KG1 (cell line): Measurements from ENCODE around the gene MOB3A.
"Not testable (repeated sequence)": the region's sequence is repeated elsewhere in the genome, so short reads cannot be mapped to it uniquely, and the experiment has no call there.

Experiments used
- DNase-seq: peaks from one replicate; lab custom pipeline; 2025; lab: John Stamatoyannopoulos, UW

The MOB3A gene

DNA sequence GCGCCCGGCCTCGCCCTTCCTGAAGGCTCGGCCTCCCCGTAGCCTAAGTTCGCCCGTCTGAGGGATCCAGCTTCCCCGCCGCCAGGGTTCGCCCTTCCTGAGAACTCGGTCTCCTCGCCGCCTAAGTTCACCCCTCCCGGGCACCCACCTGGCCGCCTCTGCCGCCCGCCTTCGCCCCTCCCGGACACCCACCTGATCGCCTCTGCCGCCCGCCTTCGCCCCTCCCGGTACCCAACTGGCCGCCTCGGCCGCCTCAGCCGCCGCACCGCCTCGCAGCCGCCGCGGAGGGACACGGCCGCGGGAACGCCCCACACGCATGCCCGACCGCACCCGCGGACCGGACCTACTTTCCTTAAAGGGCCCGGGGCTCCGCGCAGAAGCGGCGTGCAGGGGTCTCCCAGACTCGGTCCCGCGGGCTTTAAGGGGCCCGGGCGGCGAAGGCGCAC, at the start of gene MOB3A:
Gene MOB3A (minus strand): TSS at position 293 of the 446 bp plus-strand sequence. CDS start 17,766 bp downstream, outside the sequence.
- peak; percentile 88 for DNase-seq

DNA sequence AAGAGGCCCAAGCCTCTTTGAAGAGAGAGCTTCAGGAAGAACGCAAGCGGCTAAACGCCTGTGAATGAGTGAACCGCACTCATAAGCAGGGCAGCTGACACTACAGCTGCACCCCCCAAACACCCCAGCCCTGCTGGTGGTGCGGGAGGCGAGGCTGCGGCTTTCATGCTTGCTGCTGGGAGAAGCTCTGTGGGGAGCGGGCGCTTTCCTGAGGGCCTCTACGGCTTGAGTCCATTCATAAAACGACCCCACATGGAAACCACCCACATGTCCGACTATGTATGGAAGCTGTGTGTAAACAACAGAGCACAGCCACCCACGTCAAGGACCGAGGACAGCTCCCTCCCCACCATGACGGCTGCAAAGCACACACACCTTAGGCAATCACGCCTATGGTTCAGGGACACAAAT, 49.7 kb upstream of the MOB3A start:
- no peak for DNase-seq

DNA sequence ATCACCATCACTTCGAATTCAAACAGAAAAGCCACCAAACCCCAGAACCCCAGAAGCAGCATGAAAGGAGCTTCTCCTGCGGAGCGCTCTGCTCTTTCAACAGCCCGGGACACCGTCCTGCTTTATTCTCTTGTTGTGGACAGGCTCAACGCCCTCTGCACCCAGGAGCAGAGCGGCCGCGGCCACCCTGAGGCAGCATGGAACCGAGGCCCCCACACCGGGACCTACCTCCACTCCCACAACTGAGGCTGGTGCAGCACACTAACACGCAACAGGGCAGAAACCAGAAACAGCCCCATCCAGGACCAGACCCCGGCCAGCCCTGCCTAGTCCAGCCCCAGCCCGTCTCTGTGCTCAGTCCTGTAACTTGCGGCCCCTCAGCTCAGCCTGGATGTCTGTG, 48.1 kb upstream of the MOB3A start:
- no peak for DNase-seq

DNA sequence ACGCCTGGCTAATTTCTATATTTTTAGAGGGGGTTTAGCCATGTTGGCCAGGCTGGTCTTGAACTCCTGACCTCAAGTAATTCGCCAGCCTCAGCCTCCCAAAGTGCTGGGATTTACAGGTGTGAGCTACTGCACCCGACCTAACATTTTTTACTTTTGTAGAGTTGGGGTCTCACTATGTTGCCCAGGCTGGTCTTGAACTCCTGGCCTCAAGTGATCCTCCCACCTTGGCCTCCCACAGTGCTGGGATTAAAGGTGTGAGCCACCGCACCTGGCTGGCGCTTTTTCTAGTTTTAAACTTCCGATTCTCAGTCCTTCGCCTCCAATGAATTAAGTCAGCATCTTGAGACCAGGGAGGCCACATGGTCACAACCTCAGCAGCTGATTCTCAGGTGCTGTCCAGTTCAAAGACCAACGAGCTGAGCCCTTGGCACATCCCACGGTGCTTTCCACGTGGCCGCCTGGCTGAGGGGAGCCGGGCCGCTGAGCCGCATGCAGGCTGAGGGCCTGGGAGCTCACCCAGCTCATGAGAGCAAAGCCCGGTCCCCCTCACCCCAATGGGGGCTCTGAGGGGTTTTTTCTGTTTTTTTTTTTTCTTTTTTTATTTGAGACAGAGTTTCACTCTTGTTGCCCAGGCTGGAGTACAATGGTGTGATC, 46.2 kb upstream of the MOB3A start:
- no peak for DNase-seq

DNA sequence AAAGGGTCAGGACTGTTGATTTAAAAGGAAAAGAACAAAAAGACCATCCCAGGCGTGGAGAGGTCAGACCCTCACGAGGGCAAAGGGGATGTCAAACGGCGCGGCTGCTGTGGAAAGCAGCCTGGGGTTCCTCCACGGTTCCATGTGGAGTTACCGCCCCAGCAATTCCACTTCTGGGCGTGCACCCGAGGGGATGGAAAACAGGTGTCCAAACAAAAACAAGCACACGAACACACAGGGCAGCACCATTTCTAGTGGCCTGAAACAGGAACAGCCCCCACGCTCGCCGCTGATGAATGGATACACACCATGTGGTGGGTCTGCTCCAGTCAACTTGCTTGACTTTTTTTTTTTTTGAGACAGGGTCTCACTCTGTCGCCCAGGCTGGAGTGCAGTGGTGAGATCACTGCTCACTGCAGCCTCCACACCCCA, 44.0 kb upstream of the MOB3A start:
- DNase-seq, result no peak

DNA sequence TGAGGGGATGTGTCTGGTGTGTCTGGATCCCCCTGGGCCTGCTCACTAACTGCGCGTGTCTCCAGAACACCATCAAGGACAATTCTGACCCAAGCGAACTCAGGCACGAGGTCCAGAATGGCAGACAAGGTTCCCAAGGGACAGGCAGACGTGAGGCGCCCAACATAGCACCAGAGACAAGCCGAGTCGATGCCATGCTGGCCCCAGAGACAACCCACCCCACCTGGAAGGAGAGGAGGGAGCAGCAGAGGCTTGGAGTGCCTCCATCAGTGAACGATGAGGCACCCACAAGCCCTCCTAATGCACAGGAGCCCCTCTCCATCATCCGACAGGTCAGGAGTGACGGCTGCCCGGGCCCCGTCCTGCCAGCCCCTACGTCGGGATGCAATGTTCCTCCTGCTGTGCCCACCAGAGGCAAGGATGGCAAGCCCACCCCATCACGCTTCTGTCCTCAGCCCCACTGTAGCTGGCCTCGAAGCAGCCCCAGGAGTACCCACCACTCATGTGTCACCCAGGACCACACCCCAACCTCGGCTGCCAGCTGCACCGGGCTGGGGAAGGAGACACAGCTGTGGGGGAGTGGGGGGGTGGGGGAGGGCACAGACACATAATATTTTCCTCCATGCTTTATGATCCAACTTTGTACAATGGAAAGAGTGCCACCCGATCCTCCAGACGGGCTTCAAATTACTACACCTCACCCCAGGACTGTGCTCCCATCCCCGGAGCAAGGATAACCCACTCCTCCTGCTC, 43.4 kb upstream of the MOB3A start:
- no peak for DNase-seq

DNA sequence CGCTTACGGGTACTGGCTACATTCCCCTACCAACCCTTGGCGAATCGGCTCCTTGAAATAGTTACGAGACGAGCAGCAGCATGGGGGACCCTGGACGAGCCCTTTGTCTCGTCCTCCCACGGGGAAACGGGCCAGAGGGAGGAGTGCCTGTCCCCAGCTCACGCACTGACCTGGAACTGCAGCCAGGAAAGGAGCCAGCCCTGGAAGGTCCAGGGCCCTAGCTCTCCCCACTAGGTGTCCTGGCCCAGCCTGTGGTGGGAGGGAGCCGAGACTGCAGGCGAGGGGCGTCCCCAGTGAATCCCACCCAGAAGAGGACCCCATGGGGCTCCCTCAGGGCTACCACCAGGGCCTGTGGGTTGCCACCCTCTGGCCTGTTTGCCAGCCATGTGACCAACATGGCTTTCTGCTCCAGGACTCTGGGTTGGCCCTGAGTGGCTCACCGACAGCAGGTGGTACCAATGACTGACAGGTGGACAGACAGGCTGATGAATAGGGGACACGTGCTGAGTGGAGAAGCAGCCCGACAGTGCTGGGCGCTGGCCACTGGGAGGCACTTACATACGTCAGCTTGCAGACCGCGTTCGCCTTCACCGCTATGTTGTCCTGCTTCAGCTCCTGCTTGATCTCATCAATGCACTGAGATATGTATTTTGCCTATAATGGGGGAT, 42.1 kb upstream of the MOB3A start:
- no peak for DNase-seq

DNA sequence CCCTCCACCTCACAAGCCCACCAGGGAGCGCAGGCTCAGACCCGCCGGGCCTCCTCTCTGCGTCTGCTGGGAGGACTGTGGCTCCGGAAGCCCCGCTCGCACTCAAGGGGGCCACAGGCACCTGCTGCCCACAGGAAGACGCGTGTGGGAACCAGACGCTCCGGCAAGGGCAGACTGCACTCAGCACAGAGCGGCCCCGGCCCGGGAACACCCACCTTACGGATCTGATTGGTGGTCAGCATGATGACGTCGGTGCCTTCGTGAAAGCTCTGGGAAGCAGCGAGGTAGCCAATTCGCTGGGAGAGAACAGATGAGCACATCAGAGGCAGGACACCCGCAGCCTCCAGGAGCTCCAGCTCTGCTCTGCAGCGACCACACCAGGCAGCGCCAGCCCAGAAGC, 40.7 kb upstream of the MOB3A start:
- no peak for DNase-seq

DNA sequence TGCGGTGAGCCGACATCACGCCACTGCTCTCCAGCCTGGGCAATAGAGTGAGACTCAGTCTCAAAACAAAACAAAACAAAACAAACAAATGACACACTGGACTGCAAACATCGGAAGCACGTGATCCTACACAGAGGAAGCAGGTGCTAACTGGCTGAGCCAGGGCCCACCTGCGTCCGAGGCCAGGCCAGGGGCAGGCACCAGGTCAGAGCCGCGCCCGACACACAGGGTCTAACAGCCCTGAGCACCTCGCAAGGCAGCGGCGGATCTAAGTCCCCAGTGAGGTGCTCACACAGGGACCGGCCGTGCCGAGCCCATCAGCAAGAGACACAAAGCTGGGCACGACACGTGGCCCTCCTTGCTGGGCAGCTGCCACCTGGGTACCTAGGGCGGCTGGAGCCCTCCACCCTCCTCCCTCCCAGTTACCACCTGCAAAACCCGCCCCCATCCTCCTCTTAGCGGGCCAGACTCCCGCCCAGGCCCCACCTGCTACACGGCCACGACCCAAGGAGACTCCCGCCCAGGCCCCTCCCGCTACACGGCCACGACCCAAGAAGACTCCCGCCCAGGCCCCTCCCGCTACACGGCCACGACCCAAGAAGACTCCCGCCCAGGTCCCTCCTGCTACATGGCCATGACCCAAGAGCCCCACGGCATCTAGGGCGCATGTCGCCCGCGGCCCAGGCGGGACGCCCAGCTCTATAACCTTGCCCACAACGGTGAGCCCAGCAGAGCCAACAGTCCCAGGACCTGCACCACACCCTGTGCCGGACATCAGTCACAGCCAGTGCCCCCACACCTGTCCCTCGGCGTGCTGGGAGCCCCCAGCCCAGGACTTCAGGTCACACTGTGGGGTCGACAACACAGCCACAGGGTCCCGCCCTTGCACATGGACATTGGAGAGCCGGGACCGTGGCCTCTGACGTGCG, 39.6 kb upstream of the MOB3A start:
- DNase-seq, result no peak

DNA sequence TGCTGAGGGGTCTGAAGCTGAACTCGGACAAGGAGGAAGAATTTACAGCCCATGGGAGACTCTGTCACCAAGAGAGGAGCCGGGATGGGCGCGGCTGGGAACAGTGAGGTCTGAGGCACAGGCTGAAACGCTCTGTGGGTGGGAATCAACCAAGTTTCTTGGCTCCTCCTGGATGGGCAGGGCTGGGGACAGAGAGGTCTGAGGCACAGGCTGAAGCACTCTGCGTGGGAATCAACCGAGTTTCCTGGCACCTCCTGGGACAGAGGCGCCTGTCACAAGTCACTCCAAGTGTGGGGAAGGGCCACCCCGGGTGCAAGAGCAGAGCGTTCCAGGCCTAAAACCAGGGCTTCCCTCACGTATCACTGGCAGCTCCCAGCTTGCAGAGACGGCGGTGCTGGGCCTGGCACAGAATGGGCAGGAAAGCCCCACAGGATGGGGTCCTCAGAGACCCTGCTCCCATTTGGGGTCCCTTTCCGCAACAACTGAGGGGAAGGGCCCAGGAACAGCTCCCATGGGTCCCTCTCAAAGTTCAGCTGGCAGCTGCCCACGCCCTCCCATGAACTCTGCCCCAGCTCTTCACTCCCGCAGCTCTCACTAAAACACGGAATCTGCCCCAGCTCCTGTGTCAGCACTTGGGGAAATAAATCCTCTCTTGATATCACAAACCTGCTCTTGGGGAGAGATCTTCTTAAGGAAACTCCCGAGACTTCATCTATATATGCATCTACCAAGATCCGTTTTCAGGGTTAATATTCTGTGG, 36.8 kb upstream of the MOB3A start:
- DNase-seq, result no peak

DNA sequence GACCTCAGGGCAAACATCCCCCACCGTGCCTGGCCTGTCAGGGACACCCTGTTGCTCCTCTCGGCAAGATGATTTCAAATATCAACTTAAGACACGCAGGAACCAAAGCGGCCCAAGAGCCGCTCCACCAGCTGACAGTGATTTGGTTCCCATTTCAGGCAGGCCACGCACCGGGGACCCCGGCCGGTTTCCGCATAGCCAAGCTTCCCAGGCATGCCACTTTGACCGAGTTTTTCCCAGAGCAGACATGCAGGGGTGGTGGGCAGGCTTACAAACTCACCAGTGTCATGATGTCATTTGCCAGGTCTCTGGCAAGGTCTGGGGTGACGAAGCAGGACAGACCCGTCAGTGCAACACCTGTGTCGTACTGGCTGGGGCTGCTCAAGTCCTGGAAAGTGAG, 36.1 kb upstream of the MOB3A start:
- DNase-seq, result no peak

DNA sequence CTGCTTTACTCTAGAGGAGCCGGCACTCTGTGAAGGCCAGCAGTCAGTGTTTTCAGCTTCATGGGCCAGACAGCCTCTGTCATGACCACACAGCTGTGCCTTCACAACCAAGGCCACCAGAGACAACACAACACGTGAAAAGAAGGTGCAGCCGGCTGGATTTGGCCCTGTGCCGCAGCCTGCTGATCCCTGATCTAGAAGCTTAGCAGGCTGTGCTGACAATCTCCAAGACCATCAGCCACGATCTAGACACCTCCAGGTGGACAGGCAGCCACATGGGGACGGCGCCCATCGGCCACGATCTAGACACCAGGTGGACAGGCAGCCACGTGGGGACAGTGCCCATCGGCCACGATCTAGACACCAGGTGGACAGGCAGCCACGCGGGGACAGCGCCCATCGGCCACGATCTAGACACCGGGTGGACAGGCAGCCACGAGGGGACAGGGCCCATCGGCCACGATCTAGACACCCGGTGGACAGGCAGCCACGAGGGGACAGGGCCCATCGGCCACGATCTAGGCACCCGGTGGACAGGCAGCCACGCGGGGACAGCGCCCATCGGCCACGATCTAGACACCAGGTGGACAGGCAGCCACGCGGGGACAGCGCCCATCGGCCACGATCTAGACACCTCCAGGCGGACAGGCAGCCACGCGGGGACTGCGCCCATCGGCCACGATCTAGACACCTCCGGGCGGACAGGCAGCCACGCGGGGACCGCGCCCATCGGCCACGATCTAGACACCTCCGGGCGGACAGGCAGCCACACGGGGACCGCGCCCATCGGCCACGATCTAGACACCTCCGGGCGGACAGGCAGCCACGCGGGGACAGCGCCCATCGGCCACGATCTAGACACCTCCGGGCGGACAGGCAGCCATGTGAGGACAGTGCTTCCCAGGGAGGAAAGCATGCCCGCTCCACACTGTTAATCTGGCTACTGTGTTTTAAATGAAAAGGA, 35.2 kb upstream of the MOB3A start:
- DNase-seq, result not testable (repeated sequence)

DNA sequence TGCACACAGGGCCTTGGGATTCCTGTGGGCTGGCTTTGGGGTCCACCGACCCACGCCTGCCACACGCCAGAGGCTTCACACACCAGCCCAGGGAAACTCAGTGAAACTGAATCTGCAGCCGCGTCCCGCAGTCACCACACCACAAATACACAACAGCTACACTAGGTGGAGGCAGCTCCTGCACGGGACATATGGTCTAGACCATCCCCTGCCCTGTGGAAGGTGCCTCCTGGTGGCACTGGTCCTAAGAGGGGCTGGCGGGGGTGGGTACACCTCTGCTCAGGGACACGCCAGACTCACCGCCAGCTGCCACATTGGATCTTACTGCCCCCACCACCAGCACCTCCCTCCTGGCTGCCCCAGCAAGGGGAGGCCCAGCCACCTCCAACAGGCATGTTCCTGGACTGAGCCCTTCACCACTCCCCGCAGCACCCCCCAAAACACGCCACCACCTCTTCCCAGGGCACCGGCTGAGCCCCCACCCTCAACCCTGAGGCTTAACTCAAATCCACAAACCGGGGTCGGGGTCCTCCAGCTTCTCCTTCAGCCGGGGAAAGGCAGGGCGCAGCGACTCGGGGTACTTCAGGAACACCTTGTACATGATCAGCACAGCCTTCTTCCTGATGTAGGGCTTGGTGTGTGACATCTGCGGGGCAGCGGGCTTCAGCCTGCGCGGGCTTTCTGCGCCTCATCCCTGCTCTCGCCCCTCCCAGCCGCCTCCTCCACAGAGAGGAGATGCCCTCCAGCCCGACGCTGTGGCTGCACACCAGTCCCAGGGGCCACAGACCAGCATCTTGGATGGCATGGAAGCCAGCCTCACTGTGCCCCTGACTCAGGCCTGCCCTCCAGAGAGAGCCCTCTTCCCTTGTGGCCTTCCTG, 34.0 kb upstream of the MOB3A start:
- DNase-seq, result no peak

DNA sequence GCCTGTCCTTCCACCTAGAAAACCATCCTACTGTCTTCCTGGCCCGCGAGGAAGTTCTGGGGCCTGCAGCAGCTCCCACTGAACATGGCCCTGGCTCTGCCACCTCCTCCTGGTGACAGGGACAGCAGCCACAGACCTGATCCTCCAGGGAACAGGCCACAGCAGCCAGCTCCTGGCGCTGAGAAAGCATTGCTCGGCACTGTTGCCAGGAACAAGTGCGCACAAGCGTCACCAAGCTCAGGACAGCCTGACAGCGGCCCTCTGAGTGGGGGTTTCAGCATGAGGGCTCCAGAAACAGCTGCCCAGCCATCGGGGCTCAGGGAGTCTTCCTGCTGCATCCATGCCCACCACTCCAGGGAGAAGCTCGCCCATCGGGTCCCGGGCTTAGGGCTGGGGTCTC, 33.4 kb upstream of the MOB3A start:
- DNase-seq, result no peak

DNA sequence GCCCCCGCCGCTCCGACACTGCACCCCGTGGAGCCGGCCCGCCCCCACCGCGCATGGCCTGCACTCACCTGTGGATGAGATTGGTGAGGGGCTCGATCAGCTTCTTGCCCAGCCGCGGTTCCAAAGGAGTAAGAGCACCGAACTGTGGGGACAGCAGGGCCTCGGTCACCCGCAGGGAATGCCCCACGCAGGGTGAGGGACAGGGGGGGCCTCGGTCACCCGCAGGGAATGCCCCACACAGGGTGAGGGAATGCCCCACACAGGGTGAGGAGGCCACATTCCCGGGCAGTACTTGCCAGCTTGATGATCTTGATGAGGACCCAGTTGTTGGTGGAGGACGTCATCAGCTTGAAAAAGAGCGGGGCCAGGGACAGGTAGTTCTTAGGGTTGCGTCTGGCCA, 32.9 kb upstream of the MOB3A start:
- DNase-seq, result no peak

DNA sequence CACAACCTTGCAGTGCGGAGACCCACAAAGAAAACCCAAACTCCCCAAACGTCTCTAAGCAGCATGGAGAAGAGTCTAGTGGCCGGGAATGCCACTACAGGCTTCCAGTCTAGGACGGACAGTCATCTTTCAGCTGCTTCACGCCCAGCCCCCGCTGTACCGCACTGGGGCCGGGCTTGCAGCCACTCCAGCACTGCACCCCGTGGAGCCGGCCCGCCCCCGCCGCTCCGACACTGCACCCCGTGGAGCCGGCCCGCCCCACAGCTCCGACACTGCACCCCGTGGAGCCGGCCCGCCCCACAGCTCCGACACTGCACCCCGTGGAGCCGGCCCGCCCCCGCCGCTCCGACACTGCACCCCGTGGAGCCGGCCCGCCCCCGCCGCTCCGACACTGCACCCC, 32.1 kb upstream of the MOB3A start:
- not testable (repeated sequence) for DNase-seq

DNA sequence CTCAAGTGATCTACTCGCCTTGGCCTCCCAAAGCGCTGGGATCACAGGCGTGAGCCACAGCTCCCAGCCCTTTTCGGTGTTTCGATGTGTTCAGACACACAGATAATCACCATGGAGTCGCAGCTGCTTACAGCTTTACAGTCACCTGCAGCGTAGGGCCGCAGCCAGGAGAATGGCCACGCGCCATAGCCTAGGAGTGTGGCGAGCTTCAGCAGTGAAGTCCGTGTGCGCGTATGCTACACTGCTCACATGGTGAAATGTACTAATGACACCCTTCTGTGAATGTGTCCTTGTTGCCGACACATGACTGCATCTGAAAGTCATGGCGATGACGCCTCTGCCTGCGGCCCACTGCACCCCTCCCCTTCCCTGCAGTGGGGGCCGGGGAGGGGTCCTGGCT, 31.6 kb upstream of the MOB3A start:
- DNase-seq, result no peak

DNA sequence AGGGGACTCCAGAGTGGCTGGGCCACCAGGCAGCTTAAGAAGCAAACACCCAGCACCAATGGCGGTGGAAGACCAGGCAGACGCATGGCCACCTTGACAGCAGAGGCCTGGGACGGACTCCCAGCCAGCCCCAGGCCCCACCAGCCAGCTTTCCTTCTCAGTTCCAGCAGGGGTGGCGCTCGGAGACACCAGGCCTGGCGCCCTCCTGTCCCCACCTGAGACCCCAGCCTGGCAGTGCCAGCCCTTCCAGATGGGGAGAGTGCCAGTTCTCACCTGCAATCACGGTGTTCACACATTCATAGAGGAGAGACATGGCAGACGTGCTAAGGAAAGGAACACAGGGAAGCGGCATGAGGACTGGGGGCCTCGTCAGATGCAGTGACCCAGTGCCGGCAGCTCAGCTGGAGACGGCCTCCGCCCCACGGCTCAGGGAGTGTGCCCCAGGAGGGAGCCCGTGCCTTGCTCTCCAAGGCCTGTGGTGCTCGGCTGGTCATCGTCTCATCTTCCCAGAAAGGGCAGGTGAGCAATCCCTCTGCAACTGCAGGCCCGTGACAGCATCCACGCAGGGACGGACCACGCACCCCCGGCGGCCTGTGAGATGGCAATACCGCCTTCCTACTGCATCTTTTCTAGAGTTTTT, 30.9 kb upstream of the MOB3A start:
- no peak for DNase-seq
